ENCODE data around the gene SEC63.

DNA sequence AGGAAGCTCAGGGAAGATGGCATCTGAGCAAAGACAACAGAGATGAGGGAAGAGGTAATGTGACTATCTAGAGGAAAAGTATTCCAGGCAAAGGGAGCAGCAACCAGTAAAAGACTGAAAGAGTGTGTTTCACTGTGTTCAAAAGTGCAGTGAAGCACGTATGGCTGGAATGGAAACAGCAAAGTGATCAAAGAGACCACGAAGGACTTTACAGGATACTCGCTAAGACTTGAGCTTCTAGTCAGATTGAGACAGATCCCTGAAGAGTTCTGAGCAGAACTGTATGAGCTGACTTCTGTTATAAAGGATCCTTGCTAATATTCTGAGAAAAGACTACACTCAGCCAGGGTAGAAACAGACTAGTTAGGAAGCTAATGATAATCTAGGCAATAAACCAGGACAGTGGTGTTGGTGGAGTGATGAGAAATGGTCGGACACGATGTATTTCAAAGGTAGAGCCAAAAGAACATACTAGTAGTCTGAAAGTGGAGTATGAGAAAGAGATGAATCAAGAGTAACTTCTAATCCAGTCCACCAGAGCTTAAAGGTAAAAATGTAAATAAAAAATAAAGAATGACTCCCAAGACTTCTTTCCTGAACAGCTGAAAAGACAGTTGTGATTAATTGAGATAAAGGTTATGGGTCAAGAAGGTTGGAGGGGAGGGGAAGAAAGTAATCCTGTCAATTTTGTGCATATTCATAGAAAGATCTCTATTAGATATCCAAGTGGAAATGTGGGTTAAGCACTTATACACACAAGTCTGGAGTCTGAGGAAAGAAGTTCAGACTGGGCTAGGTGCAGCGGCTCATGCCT, 14.2 kb downstream of the SEC63 start:
- TF ChIP-seq, protein P1, sequence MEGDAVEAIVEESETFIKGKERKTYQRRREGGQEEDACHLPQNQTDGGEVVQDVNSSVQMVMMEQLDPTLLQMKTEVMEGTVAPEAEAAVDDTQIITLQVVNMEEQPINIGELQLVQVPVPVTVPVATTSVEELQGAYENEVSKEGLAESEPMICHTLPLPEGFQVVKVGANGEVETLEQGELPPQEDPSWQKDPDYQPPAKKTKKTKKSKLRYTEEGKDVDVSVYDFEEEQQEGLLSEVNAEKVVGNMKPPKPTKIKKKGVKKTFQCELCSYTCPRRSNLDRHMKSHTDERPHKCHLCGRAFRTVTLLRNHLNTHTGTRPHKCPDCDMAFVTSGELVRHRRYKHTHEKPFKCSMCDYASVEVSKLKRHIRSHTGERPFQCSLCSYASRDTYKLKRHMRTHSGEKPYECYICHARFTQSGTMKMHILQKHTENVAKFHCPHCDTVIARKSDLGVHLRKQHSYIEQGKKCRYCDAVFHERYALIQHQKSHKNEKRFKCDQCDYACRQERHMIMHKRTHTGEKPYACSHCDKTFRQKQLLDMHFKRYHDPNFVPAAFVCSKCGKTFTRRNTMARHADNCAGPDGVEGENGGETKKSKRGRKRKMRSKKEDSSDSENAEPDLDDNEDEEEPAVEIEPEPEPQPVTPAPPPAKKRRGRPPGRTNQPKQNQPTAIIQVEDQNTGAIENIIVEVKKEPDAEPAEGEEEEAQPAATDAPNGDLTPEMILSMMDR (IDR thresholded peaks at IDR 0.05): no peak
- no peak for TF ChIP-seq POLR2A (IDR thresholded peaks at IDR 0.05)
- no peak for TF ChIP-seq EP300 (IDR thresholded peaks at IDR 0.05)
- TF ChIP-seq POLR2AphosphoS5 (IDR thresholded peaks at IDR 0.05): no peak

All from upper lobe of left lung (tissue), 4 donors.